CD4-positive, alpha-beta T cell treated with Interleukin-17A for 1 hour (primary cell): ENCODE measurements around the gene ARHGAP12.
"Not testable (repeated sequence)": the region's sequence is repeated elsewhere in the genome, so short reads cannot be mapped to it uniquely, and the experiment has no call there.

Experiments
- DNase-seq: peaks from one replicate; pipeline ENCODE4 v3.0.0-alpha.2; 2020

Gene ARHGAP12

DNA sequence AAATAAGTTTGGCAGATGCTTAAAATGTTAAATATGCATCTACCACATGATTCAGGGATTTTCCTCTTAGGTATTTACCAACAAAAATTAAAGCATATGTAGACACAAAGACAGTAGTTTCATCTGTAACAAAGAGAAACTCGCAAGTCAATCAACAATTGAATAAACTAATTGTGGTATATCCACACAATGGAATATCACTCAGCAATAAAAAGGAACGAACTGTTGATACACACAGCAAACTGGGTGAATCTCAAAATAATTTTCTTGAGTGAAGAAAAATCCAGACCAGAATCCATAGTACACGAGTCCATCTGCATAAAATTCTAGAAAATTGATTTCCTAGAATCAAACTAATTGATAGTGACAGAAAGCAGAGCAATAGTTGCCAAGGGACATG lies 5.2 kb downstream of the ARHGAP12 start:
- DNase-seq = no peak

DNA sequence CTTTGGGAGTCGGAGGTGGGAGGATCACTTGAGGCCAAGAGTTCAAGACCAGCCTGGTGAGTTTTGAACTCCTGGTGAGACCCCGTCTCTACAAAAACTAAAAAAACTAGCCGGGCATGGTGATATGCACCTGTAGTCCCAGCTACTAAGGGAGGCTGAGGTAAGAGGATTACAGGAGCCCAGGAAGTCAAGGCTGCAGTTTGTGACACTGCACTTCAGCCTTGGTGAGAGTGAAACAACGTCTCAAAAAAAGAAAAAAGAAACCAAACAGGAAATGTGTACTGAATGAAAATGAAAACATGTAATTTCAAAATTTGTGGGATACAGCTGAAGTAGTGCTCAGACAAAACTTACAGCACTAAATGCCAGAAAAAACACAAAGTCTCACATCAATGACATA lies 7.6 kb downstream of the ARHGAP12 start:
- no peak for DNase-seq

DNA sequence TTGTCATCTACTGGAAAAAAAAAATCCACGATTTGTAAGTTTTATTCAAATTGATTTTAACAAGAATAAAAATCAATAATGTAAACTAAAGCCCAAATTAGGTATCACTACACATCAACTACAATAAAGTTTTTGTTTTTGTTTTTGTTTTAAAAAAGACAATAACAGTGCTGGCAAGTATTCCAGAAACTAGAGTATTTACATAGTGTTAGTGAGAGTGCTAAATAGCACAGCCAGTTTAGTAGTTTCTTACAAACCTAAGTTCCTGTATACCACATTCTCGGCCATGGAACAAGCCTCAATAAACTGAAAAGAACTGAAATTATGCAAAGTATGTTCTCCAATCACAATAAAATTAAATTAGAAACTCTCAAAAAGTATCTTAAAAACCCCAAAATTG lies 8.1 kb downstream of the ARHGAP12 start:
- no peak for DNase-seq

DNA sequence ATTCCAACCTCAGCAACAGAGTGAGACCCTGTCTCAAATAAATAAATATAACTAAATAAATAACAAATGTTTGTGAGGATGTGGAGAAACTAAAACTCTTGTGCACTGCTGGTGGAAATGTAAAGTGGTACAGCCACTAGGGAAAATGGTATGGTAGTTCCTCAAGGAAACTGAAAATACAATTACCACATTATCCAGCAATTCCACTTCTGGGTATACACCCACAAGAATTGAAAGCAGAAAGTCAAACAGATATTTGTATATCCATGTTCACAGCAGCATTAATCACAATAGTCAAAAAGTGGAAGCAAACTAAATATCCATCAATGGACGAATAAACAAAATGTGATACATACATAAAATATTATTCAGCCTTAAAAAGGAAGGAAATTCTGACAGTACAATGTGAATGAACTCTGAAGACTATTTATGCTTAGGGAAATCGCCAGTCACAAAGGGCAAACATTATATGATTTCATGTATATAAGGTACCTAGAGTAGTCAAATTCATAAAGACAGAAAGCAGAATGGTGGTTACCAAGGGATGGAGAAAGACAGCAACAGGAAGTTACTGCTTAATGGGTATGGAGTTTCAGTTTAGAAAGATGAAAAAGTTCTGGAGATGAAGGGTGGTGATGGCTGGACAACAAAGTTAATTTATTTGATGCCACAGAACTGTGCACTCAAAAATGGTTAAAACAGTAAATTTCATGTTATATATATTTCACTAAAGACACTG lies 9.8 kb downstream of the ARHGAP12 start:
- no peak for DNase-seq

DNA sequence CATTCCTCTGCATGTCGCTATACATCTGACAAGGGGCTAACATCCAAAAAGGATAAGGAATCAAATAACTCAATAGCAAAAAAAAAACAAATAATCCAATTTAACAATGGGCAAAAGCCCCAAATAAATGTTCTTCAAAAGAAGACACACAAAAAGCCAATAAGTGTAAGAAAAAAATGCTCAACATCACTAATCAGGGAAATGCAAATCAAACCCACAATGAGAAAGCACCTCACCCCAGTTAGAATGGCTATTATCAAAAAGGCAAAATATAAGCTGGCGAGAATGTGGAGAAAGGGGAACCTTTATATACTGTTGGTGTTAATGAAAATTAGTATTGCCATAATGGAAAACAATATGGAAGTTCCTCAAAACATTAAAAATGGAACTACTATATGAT lies 14.3 kb downstream of the ARHGAP12 start:
- no peak for DNase-seq

DNA sequence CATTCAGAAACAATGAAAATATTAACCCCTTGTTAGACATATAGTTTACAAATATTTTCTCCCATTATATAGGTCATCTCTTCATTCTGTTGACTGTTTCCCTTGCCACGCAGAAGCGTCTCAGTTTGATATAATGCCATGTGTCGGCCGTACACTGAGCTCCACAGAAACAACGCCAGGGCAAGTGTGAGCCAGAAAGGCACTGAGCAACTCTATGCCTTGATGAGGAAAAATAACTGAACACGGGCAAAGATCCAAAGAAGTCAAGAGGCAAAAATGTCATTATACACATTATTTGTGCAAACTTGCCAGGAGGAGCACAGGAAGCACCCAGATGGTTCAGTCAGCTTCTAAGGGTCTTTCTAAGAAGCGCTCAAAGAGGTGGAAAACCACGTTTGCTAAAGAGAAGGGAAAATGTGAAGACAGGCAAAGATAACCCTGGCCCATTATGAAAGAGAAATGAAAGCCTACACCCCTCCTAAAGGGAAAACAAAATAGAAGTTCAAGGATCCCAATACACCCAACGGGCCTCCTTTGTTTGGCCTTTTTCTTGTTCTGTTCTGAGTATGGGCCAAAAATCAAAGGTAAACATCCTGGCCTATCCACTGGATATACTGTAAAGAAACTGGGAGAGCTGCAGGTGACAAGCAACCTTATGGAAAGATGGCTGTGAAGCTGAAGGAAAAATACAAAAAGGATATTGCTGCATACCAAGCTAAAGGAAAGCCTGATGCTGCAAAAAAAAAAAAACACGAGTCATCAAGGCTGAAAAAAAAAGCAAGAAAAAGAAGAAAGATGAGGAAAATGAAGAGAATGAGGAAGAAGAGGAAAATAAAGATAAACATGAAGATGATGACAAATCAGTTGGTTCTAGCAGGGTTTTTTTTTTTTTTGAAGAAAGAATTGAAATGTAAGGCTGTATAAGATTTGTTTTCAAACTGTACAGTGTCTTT lies 15.5 kb downstream of the ARHGAP12 start:
- DNase-seq = no peak

DNA sequence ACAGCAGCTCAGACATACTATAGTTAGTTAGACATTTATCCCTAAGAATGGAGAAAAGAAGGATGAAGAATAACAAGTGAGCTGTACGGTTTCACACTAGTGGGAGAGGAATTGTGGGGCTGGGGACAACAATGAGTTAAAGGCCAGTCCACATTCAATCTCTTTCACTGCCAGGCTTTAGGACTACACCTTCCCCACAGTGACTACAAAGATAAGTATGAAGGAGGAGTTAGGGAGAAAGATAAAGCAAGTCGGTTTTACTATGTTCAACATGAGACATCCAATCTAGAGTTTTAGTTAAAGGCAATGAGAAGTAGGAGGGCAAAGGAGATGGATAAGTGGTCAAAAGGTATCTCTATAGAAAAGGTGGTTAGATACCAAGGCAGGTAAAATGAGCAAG lies 16.3 kb downstream of the ARHGAP12 start:
- no peak for DNase-seq

DNA sequence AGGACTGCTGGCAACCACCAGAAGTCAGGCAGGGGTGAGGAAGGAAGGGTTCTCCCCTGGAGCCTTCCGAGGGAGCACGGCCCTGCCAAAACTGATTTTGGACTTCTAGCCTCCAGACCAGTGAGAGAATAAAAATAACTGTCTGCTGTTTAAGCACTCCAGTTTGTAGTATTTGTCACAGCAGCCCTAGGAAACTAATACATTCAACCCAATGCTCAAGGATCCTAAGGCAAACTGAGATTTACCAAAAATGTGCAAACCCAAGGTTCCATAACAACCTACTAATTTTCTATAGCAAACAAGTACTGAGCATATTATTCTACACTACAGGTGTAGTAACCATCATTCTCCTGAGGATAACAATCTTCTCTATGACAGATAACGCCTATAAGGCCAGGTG lies 18.6 kb downstream of the ARHGAP12 start:
- no peak for DNase-seq

DNA sequence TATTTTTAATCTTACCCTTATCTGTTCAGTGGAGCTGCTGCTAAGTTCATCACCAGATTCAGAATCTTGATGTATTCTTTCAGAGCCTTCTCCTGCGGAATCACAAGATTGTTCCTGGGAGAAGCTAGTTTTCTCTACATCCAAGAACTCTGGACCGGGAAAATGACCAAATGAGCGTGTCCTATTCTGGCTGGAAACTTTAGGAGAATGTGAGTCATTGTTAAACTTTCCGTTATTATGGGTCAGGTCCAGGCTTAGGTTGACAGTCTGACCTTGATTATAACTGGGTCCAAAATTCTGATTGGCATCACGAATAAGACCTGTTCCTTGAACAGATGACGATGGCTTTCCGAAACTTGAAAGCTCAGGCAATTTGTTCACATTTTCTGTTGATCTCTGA lies 20.5 kb downstream of the ARHGAP12 start:
- no peak for DNase-seq

DNA sequence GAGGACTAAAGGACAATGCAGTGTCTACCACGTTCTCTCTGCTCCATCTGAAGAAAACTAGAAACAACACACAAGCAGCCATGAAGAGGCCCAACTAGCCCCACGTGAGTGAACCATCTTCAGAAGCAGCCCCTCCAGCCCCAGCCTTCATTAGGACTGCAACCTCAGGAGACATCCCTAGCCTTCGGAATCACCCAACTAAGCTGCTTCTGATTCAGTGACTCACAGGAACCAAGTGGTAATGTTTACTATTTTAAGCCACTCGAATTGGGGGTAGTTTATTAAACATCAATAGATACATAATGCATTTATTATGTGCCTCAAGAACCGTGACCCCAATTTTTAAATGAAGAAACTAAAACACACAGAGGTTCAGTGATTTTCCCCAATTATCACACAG lies 22.6 kb downstream of the ARHGAP12 start:
- no peak for DNase-seq

DNA sequence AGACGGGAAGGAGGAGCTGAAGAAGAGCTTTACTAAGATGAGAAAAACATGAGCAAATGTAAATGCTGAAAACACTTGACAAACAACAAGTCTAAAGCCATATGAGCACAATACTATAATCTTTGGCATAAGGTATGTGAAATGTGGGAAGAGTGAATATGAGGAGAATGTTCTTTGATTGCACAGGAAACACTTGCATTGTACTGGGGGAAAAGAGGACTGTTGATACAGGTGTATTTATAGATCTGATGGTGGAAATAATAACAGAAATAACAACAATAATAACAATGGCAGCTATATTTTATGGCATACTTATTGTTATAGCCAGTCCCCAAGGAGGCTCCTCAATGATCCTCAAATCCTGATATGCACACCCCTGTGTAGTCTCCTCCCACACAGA lies 23.0 kb downstream of the ARHGAP12 start:
- no peak for DNase-seq

DNA sequence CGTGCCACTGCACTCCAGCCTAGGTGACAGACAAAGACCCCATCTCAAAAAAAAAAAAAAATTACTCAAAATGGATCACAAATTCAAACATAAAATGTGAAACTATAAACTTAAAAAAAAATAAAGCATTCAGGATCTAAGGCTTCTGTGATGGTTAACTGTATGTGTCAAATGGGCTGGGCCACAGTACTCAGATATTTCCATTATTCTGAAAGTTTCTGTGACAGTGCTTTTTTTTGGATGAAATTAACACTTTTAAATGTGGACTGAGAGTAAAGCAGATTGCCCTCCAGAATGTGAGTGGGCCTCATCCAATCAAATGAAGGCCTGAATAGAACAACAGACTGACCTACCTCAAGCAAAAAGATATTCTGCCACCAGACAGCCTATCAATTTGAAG lies 26.0 kb downstream of the ARHGAP12 start:
- DNase-seq = no peak

DNA sequence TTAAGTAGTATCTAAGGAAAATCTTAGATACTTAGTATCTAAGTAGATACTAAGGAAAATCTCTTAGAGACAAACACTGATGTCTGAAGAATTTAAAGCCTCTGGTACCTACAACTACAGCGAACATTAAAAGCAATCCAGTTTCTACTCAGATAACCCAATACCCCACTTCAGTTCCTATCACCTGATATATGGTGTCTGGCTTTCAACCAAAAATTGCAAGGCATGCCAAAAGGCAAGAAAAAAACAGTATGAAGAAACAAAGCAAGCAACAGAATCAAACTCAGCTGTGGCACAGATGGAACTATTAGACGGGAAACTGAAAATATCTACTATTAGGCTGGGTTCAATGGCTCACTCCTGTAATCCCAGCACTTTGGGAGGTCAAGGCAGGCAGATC lies 31.1 kb downstream of the ARHGAP12 start:
- no peak for DNase-seq

DNA sequence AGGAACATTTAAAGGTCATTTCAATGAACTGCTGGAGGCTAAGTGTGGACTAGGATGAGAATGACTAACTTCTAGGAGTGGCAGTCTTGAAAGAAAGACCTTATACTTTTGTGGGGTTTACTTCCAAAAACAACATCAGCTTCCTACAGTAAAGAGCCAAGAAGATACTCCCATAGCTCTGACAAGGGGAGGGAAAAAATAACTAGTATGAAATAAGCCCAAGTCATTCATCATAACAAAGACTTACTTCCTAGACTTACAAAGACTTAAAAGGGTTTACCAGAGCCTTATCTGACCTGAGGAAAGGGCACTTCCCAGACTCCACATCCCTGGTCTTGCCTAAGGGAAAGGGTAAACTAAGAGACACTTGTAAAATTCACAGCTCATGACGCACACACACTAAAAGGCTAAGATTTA lies 31.7 kb downstream of the ARHGAP12 start:
- DNase-seq = no peak

DNA sequence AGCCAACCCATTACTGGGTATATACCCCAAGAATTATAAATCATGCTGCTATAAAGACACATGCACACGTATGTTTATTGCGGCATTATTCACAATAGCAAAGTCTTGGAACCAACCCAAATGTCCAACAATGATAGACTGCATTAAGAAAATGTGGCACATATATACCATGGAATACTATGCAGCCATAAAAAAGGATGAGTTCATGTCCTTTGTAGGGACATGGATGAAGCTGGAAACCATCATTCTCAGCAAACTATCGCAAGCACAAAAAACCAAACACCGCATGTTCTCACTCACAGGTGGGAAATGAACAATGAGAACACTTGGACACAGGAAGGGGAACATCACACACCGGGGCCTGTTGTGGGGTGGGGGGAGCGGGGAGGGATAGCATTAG lies 32.9 kb downstream of the ARHGAP12 start:
- DNase-seq = not testable (repeated sequence)

DNA sequence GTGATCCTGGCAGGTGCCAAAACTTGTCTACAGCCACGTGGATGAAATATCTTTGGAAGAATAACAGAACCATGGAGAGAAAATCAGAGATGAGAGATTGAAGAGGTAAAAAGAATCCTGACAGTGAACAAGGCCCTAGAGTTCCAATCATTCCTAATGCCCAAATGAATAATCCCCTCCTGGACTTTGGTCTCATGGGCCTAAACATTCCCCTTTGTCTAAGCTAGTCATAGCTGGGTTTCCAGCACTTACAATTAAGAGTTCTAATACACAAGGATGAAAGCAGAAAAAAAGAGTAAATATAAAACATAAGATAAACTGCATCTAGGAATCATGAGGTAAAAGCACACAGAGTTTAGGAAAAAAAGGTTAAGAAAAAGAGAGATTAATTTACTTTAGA lies 40.2 kb downstream of the ARHGAP12 start:
- no peak for DNase-seq

DNA sequence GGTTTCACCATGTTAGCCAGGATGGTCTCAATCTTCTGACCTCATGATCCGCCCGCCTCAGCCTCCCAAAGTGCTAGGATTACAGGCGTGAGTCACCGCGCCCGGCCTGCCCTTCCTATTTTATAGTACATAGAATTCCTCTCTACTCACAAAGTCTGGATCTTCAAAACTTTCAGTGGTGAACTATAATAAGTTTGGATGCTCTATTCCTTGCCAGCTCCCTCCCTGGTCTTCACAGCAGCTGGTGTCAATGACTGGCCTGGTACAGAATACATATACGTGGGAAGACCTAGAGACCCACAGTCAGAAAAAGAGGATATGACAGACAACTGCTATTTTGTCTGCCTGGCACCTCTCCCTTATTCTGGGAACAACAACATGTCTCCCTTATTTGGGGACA lies 40.8 kb downstream of the ARHGAP12 start:
- no peak for DNase-seq

DNA sequence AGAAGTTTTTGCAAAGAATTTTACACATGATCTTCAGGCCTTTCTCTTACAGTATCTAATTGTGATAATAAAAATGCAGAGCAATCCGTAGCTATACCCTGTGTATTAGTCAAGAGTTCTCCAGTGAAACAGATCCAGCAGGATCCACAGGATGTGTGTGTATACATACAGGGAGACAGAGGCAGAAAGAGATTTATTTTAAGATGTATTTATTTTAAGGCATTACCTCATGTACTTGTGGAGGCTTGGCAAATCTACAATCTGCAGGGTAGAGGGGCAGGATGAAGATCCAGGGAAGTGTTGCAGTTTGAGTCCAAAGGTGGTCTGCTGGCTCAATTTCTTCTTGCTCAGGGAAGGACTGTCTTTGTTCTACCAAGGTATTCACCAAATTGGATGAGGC lies 41.7 kb downstream of the ARHGAP12 start:
- DNase-seq = no peak

DNA sequence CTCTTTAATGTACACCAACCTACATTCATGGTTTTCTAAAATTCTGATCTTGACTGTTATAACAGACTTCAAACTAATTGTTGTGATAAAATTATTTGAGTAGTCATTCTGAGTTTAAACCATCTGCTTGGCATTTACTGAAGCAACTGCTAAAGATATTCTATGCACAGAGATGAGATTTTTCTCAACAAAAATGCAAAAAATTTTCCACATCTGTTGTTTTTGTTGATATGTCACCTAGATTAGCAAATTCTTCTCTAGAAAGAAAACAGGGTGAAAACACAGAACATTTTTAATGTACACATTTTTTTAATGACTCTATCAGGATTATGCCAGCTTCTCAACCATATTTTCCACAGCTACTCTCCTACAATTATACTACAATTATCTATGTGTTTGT lies 42.7 kb downstream of the ARHGAP12 start:
- no peak for DNase-seq

DNA sequence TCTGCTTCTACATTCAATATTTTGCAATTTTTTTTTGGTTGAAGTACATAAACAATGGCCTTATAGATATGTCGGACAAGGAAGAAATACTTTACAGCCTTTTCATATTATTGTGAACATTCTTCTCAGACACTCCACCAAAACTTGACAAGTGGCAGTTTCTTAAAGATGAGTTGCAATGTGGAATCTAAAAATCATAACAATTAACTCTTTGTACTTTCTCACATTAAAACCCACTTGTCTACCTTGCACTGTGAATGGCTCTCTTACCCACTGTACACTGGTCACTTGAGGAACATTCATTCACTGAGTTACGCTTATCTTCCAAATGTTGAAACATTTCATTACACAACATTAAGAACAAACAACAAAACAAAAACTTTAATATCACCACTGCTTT lies 44.2 kb downstream of the ARHGAP12 start:
- no peak for DNase-seq

DNA sequence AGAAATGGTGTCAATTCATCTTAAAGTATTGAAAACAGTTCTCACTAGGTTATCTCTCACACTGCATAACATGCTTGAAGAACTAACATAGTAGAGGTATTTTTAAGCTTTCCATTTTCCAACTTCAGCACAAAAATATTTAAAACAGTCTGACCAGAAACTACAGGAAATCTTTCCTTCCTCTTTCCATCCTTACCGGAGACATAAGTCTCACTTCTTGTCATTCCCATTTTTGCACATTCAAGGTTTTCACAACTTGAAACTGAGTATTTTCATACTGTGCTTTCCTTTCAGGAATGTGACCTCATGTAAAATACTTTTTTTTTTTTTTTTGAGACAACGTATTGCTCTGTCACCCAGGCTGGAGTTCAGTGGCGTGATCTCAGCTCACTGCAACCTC lies 45.2 kb downstream of the ARHGAP12 start:
- no peak for DNase-seq

DNA sequence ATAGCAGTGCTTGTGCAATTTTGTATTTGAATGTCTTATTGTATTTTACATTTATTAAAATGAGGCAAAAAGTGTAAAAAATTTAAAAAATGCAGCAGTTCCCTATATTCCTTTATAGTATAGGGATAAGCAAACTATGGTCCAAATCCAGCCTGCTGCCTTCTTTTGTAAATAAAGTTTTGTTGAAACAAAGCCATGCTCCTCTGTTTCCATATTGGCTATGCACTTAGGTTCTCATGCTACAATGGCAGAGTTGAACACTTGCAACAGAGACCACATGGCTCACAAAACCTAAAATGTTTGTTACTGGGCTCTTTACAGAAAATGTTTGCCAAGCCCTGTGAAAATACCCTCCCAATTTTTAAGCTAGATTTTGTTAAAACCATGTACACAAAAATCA lies 50.1 kb downstream of the ARHGAP12 start:
- DNase-seq = no peak

DNA sequence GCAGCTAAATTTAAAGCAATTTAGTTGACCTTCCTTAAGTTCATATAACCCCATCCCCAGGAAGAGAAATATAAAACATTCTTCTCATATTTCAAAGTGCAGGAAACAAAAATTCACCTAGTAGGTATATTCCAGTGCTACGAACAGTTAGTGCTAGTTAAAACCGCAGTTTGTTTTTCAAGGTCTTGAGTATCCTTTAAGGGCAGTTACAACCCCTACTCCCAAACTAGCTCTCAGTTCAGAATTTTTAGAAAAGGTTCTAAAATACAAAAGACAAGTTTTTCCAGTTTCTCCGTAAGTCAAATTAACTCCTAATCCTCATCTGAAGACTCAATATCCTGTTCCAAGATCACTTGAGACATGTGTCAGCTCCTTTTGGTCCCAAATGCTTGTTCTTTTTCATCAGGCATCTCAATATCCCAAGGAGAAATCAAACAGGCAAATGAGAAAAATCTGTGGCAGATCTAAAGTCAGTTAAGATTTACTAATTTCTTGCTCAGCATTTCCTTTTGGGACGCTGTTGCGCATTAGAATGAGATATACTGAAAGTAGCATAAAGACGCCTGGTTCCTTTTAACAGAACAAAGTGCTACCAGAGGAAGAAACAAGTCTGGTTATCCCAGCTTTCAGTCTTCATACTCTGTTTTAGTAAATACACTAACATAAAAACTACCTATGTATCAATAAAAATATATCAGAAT lies 51.8 kb downstream of the ARHGAP12 start:
- DNase-seq = no peak

DNA sequence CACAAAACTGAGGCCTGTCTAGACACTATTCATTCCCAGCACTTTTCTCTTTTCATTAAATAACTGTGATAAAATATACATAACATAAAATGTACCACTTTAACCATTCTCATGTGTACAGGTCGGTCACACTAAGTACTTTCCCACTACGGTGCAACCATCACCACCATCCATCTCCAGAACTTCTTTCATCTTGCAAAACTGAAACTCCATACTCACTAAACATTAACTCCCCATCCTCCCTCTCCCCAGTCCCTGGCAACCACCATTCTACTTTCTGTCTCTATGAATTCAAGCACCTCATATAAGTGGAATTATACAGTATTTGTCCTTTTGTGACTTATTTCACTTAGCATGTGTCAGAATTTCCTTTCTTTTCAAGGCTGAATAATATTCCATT lies 53.0 kb downstream of the ARHGAP12 start:
- no peak for DNase-seq
